OCI-LY3 (cell line): Measurements from ENCODE around the gene FURIN.

Experiments used
- CTCF ChIP-seq: fragments of 200-600, 300-600 bp; sonication (generic); IDR thresholded peaks from 2 replicates; pipeline ENCODE4 v1.5.1; 2014; ENCODE audit warnings: antibody characterized with exemption, low read length, low read depth
- EZH2phosphoT487 ChIP-seq: fragments of 200-600 bp; shearing (Covaris generic); IDR thresholded peaks from 2 replicates; pipeline ENCODE4 v1.6.1; 2018; ENCODE audit warnings: antibody characterized with exemption, mixed run types, low read depth

GRCh38 chr15:90836296-90836871 is 32.0 kb upstream of the FURIN start:
- TF ChIP-seq CTCF (no peak), EZH2phosphoT487 (no peak)
